GM12878 (cell line): ENCODE results near the gene DDIT4. TPM values are rescaled to one million over a fixed set of nuclear protein-coding genes. Genes with fewer than 3 reads are reported as not detected.

Experiments used
- ATAC-seq: fragments of 200-7000 bp; cut with Tn5 transposase; 3 replicates; pipeline ENCODE4 v1.9.1; 2020; ENCODE audit warnings: mild to moderate bottlenecking, moderate library complexity
- BruUV-seq: library from RNA; stranded (reverse); fragments of 400-500 nt; replicated peaks from 2 replicates; lab custom pipeline; 2021; lab: Mats Ljungman, UMichigan
- CTCF ChIA-PET: fragments of 300-600 bp; sonication (Branson Sonifier 250); formaldehyde crosslinking; extraction: SDS; loops from one replicate; lab custom pipeline; 2021; ENCODE audit warnings: inconsistent platforms; lab: Yijun Ruan, JAX
- POLR2A ChIA-PET: fragments of 350-600 bp; formaldehyde crosslinking; extraction: SDS; loops from one replicate; lab custom pipeline; 2021; ENCODE audit warnings: inconsistent platforms; lab: Charles Lee
- RAD21 ChIA-PET: fragments of 300-600 bp; sonication (Branson Sonifier 250); formaldehyde crosslinking; loops from one replicate; lab custom pipeline; 2023; ENCODE audit warnings: antibody characterized with exemption; ENCODE audit not compliant: unreplicated experiment; lab: Charles Lee
- SMC1A ChIA-PET: fragments of 300-600 bp; sonication (Branson Sonifier 250); formaldehyde crosslinking; loops from one replicate; lab custom pipeline; 2023; ENCODE audit not compliant: unreplicated experiment, uncharacterized antibody; lab: Charles Lee
- DNase-seq: peaks from one replicate; pipeline ENCODE4 v3.0.0-alpha.2; 2011; ENCODE audit warnings: low read depth, low spot score
- FAIRE-seq: peaks from 3 replicates; lab custom pipeline; 2011; peaks lifted over from hg19 to GRCh38; lab: Jason Lieb, UNC
- H2AFZ ChIP-seq: 2 replicates; pipeline ENCODE4 v1.6.0; 2011; ENCODE audit warnings: low read depth, low read length, control low read depth; ENCODE audit not compliant: control insufficient read depth
- H3K27ac ChIP-seq: 2 replicates; pipeline ENCODE4 v1.5.1; 2011; ENCODE audit warnings: control low read depth; ENCODE audit not compliant: control insufficient read depth, insufficient read depth
- H3K27me3 ChIP-seq, 2 experiments: replicated peaks in 1 of 2; 2 replicates each; pipeline versions ENCODE4 v1.6.0 to v1.6.1; 2011; ENCODE audit warnings: low read length in 1 of 2; ENCODE audit not compliant: control insufficient read depth in 2 of 2, insufficient read depth in 2 of 2
- H3K36me3 ChIP-seq, 2 experiments: 2 replicates each; pipeline ENCODE4 v1.5.1; 2011; ENCODE audit warnings: low read length in 1 of 2; ENCODE audit not compliant: control insufficient read depth in 2 of 2, insufficient read depth in 2 of 2
- H3K4me1 ChIP-seq: 2 replicates; pipeline ENCODE4 v1.6.1; 2011; ENCODE audit warnings: mild to moderate bottlenecking, low read length, moderate library complexity, mixed read lengths; ENCODE audit not compliant: control insufficient read depth, insufficient read depth
- H3K4me2 ChIP-seq: 2 replicates; pipeline ENCODE4 v1.6.0; 2011; ENCODE audit warnings: control low read depth; ENCODE audit not compliant: control insufficient read depth, insufficient read depth
- H3K4me3 ChIP-seq: fragments of 200-600 bp; sonication (generic); 2 replicates; pipeline ENCODE4 v1.5.1; 2016
- H3K79me2 ChIP-seq: 2 replicates; pipeline ENCODE4 v1.6.0; 2011; ENCODE audit warnings: low read length; ENCODE audit not compliant: control insufficient read depth, insufficient read depth
- H3K9ac ChIP-seq: 2 replicates; pipeline ENCODE4 v1.8.0; 2011; ENCODE audit warnings: low read length, control low read depth, mixed read lengths; ENCODE audit not compliant: control insufficient read depth, insufficient read depth
- H3K9me3 ChIP-seq: replicated peaks from 3 replicates; pipeline ENCODE4 v1.5.1; 2011; ENCODE audit warnings: mild to moderate bottlenecking, low read length; ENCODE audit not compliant: control insufficient read depth, insufficient read depth
- H4K20me1 ChIP-seq: 2 replicates; pipeline ENCODE4 v1.6.0; 2011; ENCODE audit not compliant: control insufficient read depth, insufficient read depth
- CHD2 ChIP-seq: IDR thresholded peaks from 2 replicates; pipeline ENCODE4 v1.6.1; 2011; ENCODE audit warnings: low read depth, low read length, improper control_type of control experiment, borderline replicate concordance
- FOXM1 ChIP-seq: IDR thresholded peaks from 2 replicates; pipeline ENCODE4 v1.6.1; 2012; ENCODE audit warnings: low read depth, mild to moderate bottlenecking, inconsistent platforms, low read length, moderate library complexity
- IKZF2 ChIP-seq, 2 experiments: fragments of 450-650 bp; IDR thresholded peaks; 2 replicates each; pipeline ENCODE4 v1.6.1; 2017; ENCODE audit warnings: mild to moderate bottlenecking in 2 of 2, moderate library complexity in 2 of 2
- PBX3 ChIP-seq: IDR thresholded peaks from 2 replicates; pipeline ENCODE4 v1.6.1; 2011; ENCODE audit warnings: mild to moderate bottlenecking, low read depth, low read length, moderate library complexity; ENCODE audit not compliant: insufficient replicate concordance
- STAT1 ChIP-seq: fragments of 450-650 bp; conservative IDR thresholded peaks from 2 replicates; pipeline ENCODE4 v1.6.1; 2014; ENCODE audit warnings: antibody characterized with exemption, mild to moderate bottlenecking
- SUZ12 ChIP-seq: fragments of 200-600 bp; sonication (generic); IDR thresholded peaks from one replicate; pipeline ENCODE4 v1.6.1; 2018; ENCODE audit warnings: antibody characterized with exemption, mild to moderate bottlenecking; ENCODE audit not compliant: unreplicated experiment
- ZBTB40 ChIP-seq: fragments of 450-650 bp; IDR thresholded peaks from 2 replicates; pipeline ENCODE4 v1.6.1; 2016; ENCODE audit warnings: mild to moderate bottlenecking, moderate library complexity, borderline replicate concordance
- WGBS: methylation state at CpG from one replicate; pipeline ENCODE4 v1.1.6; 2016; ENCODE audit warnings: low lambda C conversion rate; ENCODE audit not compliant: insufficient replicate concordance, insufficient coverage; ENCODE audit errors: missing lambda C conversion rate; 5-methylcytosine and 5-hydroxymethylcytosine counted together
- in situ Hi-C: fragments of 300-500 bp; cut with MboI; formaldehyde crosslinking; loops from 9 replicates; pipeline ENCODE4 v1.14.3; 2018; ENCODE audit warnings: mixed read lengths
- intact Hi-C: fragments of 100-400 bp; cut with micrococcal nuclease; formaldehyde crosslinking; loops from one replicate; pipeline ENCODE4 v1.14.2; 2022; ENCODE audit not compliant: unreplicated experiment
- polyA plus RNA-seq, 11 experiments: library from polyadenylated mRNA; depleted of rRNA in 4 of 11; unstranded in 6 of 11; stranded (reverse) in 5 of 11; fragments of >200 nt; fragmentation: Nextera tagmentation in 4 of 11; fragmentation: Illumina TruSeq in 1 of 11; extraction: Ambion mirVana in 4 of 11; extraction: Trizol in 1 of 11; gene quantifications; 1 replicate in 1 of 11; 2 replicates in 10 of 11; pipeline versions ENCODE4 v1.2.1 to v1.2.3, GENCODE V29; 2011 to 2016; ENCODE audit warnings: inconsistent platforms in 2 of 11, missing spikeins in 2 of 11, low read depth in 1 of 11
- total RNA-seq, 4 experiments: library from RNA; depleted of rRNA in 3 of 4; stranded (reverse); fragments of >200 nt in 3 of 4; fragmentation: Illumina TruSeq in 1 of 4; extraction: Trizol in 1 of 4; gene quantifications; 2 replicates each; pipeline versions ENCODE4 v1.2.1 to v1.2.3, GENCODE V29; 2013 to 2021

DDIT4 gene
- total and polyA plus RNA-seq, 10 of the 15 experiments (the other 5 are each of a cell fraction or from before 2014, with no cell fraction given): 2.1 to 277 (median 183) TPM

GRCh38 chr10:72314263-72314662 is 40.5 kb downstream of the DDIT4 start:
- WGBS: 98% methylated on average over 7 of the region's 7 CpGs
- Histone ChIP-seq H4K20me1 (no peaks in the 10 kb centered on the region), H3K79me2 (peaks cover 8% of the 10 kb centered on the region), H3K4me2 (no peak overlapping the region), H3K4me3 (no peak overlapping the region), H3K4me1 (peaks cover 20% of the 10 kb centered on the region), H3K9me3 (no peaks in the 10 kb centered on the region), H2AFZ (no peak overlapping the region), H3K36me3 (no peaks in the 10 kb centered on the region), H3K27me3 (no peaks in the 10 kb centered on the region), H3K27ac (no peak overlapping the region), H3K9ac (no peak overlapping the region)
- BruUV-seq: no TSS peak
- TF ChIP-seq CHD2 (no peak), PBX3 (no peak), SUZ12 (no peak), ZBTB40 (no peak), STAT1 (no peak), FOXM1 (no peak), IKZF2 (IDR thresholded peaks at IDR 0.05) (no peak)
- ATAC-seq: no peak
- FAIRE-seq: no peak
- no peak for DNase-seq
- ChIA-PET SMC1A (interaction anchor here (1.3 to 7.4 kb wide), 3 partner anchors 10 to 91 kb away, joined by 3 to 62 read pairs (median 6); no protein-coding TSS in a partner anchor), RAD21 (no interaction called here), CTCF (interaction anchor here (1.7 kb wide), 1 partner anchor 20 kb away, joined by 3 read pairs; no protein-coding TSS in a partner anchor), POLR2A (interaction anchor here (1.3 to 1.8 kb wide), 3 partner anchors 12 to 17 kb away, joined by 3 to 6 read pairs (median 4); no protein-coding TSS in a partner anchor)
- in situ Hi-C loops (no loop called here), intact Hi-C loops (no loop called here)
